Spleen (tissue), 7 donors: ENCODE measurements around the gene KIF21A.

Experiments
- CTCF ChIP-seq, 11 experiments: fragments of 200-600 bp in 7 of 11; fragments of 450-650 bp in 4 of 11; sonication (generic) in 4 of 11; IDR thresholded peaks in 8 of 11; conservative IDR thresholded peaks in 3 of 11; 1 replicate in 7 of 11; 2 replicates in 4 of 11; pipeline versions ENCODE4 v1.4.0 to v1.8.0; 2016 to 2021; ENCODE audit warnings: antibody characterized with exemption in 11 of 11, inconsistent platforms in 4 of 11, mild to moderate bottlenecking in 1 of 11
- POLR2A ChIP-seq, 3 donors: fragments of 450-650 bp; IDR thresholded peaks; one replicate each; pipeline ENCODE4 v1.5.1; 2017; ENCODE audit warnings: antibody characterized with exemption in 3 of 3, mild to moderate bottlenecking in 1 of 3
- POLR2AphosphoS5 ChIP-seq, 3 donors: sonication (generic); formaldehyde crosslinking; IDR thresholded peaks; one replicate each; pipeline ENCODE4 v1.5.1; 2017; ENCODE audit warnings: antibody characterized with exemption in 3 of 3
- donor health status: DM: no; HTN: no; CAD: no; lungs with moderate emphysema.
- donor health status: DM: no; HTN: no; CAD: no.
- donor health status: DM: no; HTN: no; CAD: no.

- TF ChIP-seq POLR2A (IDR thresholded peaks at IDR 0.05) (no peak), CTCF (IDR thresholded peaks at IDR 0.05 in 8 of 11, conservative IDR thresholded peaks at IDR 0.05 in 3 of 11) (no peak), POLR2AphosphoS5 (IDR thresholded peaks at IDR 0.05) (no peak)
These were observed 128.4 kb downstream of the KIF21A start for GRCh38 chr12:39314547-39314946.
